DMS114 treated with DMSO at 0.1 percent for 48 hours (cell line): ENCODE measurements around the gene KLHL11.
"Not testable (repeated sequence)": the region's sequence is repeated elsewhere in the genome, so short reads cannot be mapped to it uniquely, and the experiment has no call there.

Source experiments
- DNase-seq: peaks from one replicate; lab custom pipeline; 2025; ENCODE audit not compliant: unreplicated experiment; lab: John Stamatoyannopoulos, UW

KLHL11 gene

GRCh38 chr17:41888332-41888965 is 23.2 kb upstream of the KLHL11 start:
- no peak for DNase-seq

GRCh38 chr17:41885733-41886132 is 20.5 kb upstream of the KLHL11 start:
- peak; percentile 19 for DNase-seq

- DNase-seq = no peak
Observed at GRCh38 chr17:41882756-41883155, 17.5 kb upstream of the KLHL11 start.

GRCh38 chr17:41880130-41880529 is 14.9 kb upstream of the KLHL11 start:
- no peak for DNase-seq

- not testable (repeated sequence) for DNase-seq
Observed at GRCh38 chr17:41874293-41874670, 9.1 kb upstream of the KLHL11 start.

- DNase-seq = no peak
Observed at GRCh38 chr17:41873559-41874292, 8.5 kb upstream of the KLHL11 start.

- no peak for DNase-seq
Observed at GRCh38 chr17:41871789-41872188, 6.6 kb upstream of the KLHL11 start.

GRCh38 chr17:41870627-41871026 is 5.4 kb upstream of the KLHL11 start:
- DNase-seq = no peak

GRCh38 chr17:41870097-41870496 is 4.9 kb upstream of the KLHL11 start:
- DNase-seq = no peak

- no peak for DNase-seq
Observed at GRCh38 chr17:41869426-41869825, 4.2 kb upstream of the KLHL11 start.

- no peak for DNase-seq
Observed at GRCh38 chr17:41868568-41868967, 3.3 kb upstream of the KLHL11 start.

- DNase-seq = no peak
Observed at GRCh38 chr17:41865596-41865893, 322 bp upstream of the KLHL11 start.

GRCh38 chr17:41864498-41864835 is 756 bp downstream of the KLHL11 start:
- DNase-seq = no peak

GRCh38 chr17:41863074-41863848 is 2.0 kb downstream of the KLHL11 start:
- DNase-seq = no peak

GRCh38 chr17:41860254-41860931 is 4.8 kb downstream of the KLHL11 start:
- no peak for DNase-seq

GRCh38 chr17:41851382-41851781 is 13.8 kb downstream of the KLHL11 start:
- not testable (repeated sequence) for DNase-seq

GRCh38 chr17:41849251-41849990 is 15.8 kb downstream of the KLHL11 start:
- no peak for DNase-seq

- no peak for DNase-seq
Observed at GRCh38 chr17:41848788-41849187, 16.4 kb downstream of the KLHL11 start.

GRCh38 chr17:41844971-41845370 is 20.3 kb downstream of the KLHL11 start:
- no peak for DNase-seq

- not testable (repeated sequence) for DNase-seq
Observed at GRCh38 chr17:41840781-41841180, 24.4 kb downstream of the KLHL11 start.

- DNase-seq = not testable (repeated sequence)
Observed at GRCh38 chr17:41839448-41839847, 25.8 kb downstream of the KLHL11 start.
